Measurements from ENCODE around the gene CACNA2D3.
"Not testable (repeated sequence)": the region's sequence is repeated elsewhere in the genome, so short reads cannot be mapped to it uniquely, and the experiment has no call there.

The CACNA2D3 gene

DNA sequence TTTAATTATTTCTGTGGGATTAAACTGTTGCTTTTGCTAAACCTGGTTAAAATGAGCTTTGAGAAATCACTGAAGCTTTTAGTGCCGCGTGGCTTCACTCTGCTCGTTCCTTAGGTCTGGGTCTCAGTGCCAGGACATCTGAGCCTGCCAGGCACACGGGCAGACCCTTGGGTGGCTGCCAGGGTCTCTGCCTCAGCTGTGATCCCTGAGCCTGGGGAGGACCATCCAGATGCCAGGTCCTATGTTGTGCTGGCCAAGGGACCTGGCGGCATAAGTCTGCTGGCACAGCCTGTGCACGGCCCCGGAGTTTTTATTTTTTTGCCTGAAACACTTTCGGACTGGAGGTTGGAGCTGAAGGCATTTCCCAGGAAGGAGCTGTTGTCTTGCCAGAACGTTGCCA lies 477.4 kb downstream of the CACNA2D3 start:
- no peak for DNase-seq

DNA sequence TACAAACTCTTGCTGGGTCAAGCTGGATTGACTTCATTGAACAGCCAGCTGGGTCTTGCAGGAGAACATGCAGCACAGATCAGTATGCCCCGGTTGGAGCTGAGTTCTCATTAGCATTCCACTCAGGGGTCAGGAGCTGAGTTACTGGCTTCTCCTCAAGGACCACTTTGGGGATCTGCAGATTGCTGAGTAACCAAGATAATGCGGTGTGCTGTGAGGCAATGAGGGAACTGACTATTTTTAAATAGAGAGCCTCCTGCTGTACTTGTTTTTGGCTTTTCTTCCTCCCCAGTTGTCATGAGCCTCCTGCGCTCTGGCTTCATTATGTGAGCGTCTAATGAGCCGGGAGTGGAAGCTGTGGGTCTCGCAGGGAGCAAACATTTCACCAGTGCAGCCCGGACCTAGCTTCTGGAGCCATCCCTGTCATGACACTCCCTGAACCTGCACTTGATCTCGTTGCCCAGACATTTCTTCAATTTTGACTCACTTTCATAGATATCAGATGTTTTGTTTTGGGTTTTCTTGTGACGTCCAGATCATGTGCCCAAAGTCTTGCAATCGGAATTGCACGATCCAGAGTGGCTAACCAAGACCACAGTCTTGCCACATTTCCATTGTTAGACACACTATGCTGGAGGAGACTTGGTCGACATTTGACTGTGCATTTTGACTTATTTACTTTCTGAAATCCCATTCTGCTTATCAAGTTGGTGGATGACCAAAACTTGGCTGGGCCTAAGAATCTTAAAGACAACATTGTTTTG lies 478.3 kb downstream of the CACNA2D3 start:
- DNase-seq = no peak

DNA sequence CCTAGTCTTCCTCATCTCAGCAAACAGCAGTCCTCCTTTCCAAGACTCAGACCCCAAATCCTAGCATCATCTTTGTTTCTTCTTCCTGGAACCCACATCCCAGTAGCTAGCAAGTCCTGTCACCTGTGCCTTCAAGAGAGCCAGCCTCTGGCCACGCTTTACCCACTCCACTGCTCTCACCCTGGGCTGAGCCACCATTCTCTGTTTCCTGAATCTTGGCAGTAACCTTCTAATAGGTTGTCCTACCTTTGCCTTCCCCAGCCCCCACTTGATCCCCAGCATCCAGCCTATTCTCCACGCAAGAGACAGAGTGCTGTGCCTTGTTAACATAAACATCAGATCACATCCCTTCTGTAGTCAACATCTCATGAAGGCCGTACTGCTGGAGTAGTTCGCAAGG lies 482.1 kb downstream of the CACNA2D3 start:
- no peak for DNase-seq

DNA sequence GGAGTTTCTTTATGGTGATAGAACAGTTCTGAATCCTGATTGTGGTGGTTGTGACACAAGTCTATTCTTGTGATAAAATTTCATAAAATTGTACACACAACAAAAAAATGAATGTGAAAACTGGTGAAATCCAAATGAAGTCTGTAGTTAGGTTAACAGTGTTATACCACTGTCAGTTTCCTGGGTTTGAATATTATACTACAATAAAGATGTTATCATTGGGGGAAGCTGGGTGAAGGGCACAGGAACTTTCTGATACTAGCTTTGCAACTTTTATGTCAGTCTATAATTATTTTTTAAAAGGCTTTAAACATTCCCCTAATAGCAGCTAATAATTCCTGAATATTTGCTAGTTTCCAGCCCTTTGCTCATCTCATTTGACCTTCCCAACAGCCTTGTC lies 485.7 kb downstream of the CACNA2D3 start:
- DNase-seq = no peak

DNA sequence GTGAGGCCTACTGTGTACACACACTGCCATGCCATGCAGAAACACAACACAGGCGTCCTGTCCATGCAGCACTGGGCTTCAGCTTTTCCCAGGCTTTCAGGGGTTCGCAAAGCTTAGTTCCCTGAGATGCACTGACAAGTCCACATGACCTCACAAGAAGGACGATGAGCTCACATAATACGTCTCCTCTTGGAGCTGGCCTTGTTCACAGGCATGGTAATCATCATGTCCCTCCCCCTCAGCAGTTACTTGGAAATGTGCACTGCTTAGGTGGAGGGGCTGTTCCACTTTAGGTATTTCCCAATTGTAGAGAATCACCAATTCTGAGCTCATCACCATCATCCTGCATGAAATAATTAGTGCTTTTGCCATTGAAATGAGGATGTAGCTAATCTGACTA lies 496.7 kb downstream of the CACNA2D3 start:
- DNase-seq = no peak

DNA sequence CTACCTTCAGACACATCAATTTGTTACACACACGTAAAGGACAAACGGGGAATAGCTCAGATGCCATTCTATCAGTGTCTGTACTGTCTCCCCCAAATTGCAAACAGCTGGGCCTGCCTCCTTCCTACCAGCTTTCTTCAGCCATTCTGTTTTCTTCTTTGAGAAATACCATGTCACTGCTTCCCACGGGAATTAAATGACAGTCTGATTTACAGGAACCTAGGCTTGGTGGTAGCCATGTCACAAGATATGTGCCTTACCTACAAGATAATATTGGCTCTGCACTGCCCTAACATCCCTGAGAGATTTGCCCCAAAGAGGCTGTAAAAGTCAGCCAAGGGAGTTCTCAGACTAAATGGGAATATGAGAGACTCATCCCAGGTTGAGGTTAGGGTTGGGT lies 497.2 kb downstream of the CACNA2D3 start:
- DNase-seq = no peak

DNA sequence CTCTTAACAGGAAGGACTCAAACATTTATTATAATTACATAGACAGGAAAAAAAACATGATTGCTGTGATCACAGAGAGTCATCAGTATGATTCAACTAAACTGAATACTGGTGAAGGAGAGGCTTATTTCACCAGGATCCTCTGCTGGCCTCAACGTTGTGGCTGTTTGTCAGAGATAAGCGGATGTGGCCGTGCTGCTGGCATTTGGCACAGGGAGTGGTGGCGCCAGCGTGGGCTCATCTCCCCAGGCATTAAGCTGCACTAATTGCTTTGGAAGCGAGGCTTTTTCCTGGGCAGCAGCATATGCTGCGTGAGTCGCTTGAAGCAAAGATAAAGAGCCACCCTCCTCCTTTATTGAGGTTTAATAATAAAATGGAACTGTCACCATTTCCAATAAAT lies 498.8 kb downstream of the CACNA2D3 start:
- DNase-seq = no peak

DNA sequence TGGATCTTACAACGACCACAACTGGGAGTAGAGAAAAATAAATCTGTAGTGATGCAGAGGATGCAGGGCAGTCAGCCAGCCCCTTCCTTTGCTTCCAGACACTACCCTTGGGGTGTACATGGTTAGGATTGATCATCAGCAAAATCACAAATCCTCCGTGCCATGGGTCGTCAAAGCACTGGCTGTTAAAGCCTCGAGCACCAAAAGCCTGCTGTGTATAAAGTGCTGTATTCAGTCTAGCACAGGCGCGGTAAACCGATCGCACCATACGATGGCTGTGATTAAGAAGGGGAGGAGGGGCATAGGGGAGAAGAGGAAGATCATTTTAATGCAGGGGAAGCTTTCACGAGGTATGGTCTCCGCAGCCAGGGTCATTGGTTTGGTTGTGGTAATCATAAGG lies 500.3 kb downstream of the CACNA2D3 start:
- no peak for DNase-seq

DNA sequence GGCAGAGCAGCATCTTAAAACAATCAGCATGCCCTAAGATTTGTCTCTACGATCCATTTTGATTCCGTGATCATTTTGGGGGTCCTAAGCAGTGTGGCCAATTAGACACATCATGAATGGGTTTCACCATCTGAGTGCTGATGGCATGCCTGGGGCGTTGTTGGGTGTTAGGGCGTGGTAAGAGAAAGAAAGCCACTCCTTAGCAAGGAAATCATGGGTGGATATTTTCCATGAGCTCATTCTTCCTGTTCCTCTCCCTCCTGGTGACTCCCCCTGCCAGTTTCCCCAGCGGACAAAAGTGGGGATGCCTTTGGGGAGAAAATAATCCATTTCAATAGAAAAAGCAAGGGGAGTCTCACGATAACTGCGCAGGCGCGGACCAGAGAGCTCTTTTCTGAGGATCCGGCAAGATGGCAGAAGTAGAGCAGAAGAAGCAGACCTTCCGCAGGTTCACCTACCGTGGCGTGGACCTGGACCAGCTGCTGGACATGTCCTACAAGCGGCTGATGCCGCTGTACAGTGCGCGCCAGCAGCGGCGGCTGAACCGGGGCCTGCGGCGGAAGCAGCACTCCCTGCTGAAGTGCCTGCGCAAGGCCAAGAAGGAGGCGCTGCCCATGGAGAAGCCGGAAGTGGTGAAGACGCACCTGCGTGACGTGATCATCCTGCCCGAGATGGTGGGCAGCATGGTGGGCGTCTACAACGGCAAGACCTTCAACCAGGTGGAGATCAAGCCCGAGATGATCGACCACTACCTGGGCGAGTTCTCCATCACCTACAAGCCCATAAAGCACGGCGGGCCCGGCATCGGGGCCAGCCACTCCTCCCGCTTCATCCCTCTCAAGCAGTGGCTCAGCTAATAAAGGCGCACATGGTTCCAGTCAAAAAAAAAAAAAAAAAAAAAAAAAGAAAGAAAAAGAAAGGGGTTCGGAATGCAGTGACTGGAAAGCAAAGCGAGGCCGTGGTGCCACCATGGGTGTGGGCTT lies 503.7 kb downstream of the CACNA2D3 start:
- no peak for DNase-seq

DNA sequence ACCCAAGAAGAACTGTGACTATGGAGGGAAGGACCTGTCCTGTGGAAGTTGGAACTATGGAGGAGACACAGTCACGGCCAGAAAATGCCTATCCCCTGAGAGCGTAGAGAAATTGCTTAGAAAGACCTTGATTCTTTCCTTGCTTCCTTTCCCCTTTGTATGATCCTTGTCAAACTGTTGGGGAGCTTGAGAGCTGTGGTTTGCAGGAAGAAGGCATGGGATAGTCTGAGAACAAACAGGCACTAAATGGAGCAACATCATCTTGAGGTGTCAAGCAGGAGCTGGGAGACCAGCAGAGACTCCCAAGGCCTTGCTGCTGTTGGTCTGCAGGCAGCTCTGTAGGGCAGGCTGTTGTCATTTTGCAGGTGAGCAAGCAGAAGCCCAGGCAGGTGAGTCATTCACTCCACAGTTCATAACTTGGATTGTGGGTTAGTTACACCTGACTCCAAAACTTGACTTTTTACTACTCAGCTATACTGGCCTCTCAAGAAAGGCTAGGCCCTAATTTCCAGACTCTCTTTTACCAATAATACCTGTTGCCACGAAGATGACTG lies 506.6 kb downstream of the CACNA2D3 start:
- no peak for DNase-seq

DNA sequence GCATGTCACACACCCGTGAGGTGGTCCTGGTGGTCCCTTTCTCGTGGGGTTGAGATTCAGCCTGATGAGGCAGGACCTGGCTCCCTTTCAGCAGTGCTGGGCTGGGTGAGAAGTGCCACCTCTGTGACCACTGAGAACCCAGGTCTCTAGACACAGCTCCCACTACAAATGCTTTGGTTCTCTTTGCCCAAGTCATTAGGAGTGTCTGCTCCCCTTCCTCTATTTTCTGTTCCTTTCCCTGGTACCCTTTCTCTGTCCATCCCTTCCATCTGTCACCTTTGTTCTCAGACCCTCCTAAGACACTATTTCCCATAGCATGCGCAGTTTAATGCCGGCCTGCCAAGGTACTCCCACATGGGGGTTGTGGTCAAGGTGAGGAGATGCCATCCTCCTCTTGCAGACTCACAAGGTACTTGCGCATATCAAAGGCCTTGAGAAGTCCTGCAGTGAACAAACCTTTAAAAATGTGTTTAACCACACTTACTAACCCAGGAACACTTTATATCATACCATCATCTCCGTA lies 507.8 kb downstream of the CACNA2D3 start:
- no peak for DNase-seq

DNA sequence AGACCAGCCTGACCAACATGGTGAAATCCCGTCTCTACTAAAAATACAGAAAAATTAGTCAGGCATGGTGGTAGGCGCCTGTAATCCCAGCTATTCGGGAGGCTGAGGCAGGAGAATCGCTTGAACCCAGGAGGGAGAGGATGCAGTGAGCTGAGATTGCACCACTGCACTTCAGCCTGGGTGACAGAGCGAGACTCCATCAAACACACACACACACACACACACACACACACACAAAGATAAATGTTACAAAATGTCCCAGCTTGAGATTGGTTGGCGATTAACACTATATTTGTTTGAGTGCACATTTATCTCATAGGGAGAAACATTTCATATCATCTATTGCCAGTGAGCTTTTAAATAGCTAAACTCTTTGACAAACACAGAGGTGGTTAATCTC lies 508.6 kb downstream of the CACNA2D3 start:
- DNase-seq = not testable (repeated sequence)

DNA sequence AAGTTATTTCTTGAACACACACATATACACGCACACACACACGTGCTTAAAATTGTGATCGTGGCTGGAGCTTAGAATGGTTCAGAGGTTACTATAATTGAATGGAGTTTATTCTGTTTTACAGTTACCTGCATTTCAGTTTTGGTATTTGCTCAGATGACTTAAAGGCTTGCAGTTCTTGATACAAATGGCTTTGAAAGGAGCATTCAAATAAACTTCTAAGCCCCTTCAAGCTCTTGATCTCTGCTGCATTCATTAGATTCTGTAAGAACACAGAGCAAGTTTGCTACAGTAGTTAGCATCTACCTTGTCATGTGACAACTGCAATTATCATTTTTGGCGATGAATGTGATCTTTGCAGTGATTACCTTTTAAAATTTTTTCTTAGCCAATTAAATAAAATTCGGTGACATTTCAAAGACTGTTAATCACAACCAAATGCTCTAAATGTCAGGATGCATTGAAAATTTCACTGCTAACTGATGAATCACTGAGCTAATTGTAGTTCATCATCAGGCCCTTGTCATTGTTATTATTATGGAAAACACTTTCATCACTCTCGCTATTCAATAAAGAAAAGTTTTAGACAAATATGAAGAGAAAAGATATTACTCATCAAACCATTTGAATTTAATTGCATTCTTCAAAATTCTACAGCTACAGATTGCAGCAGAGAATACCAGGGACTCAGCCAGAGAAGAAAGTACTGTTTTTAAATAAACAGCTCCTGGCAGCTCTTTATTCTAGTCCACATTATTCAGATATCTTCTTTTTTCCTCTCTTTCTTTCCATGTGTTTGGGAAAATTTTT lies 509.4 kb downstream of the CACNA2D3 start:
- no peak for DNase-seq

DNA sequence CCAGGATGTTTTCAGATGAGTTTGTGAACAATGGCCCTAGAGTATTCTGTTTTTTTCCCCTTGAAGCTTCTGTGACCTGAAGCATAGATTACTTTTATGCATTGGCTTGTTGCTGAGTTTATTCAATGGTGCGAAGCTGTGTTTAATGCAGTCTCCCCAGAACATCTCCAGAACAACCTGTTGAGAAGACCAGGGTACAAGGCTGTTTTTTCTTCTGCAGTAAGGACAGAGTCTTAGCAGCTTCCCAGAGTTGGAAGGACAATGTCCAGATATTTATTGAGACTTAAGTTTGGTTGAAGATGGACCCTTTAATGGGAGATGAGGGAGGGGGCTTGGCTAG lies 509.9 kb downstream of the CACNA2D3 start:
- no peak for DNase-seq

DNA sequence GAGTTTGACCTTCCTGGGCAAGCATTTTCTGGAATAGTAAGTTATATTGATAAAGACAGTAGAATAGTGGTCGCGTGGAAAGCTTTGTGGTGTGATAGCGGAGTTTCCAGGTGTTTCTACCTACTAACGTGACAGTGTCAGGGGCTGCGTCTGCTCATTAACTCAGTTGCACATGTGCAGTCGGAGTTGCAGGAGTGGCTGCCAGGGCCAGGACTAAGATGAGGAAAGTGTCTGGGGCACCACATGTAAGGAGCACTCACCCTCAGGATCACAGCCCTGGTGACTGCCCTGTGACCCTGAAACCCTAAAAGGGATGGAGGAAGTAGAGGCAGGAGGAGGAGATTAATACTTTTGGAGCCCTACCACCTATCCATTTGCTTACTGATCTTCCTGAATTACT lies 510.5 kb downstream of the CACNA2D3 start:
- no peak for DNase-seq

DNA sequence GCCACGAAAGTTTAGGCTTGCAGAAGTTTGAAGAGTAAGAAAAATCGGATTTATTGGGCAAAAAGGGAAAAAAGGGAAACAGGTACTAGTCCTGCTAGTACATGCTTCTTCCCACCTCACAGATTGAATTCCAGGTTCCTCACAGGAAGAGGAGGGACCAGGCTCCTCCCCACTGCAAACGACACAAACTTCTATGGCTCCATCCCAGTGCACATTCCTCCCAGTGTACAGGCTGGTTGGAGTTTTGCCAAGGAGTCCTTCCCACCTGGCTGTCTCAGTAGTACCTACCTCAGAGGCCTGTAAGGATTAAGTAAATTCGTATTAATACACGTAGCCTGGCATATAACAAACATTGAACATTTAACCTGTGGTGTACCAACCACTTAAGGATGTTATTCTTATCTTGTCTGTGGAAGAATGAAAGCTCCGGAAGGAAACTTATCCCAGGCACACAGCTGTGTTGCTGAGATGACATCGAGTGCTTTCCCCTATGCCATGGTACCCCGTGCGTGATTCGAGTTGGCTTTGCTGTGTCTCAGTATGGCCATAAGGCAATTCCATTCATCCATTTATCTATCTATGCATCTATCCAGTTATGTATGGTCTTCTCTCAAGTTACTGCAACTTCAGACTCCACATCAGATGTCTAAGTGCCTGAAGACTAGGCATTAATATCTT lies 511.2 kb downstream of the CACNA2D3 start:
- DNase-seq = no peak

DNA sequence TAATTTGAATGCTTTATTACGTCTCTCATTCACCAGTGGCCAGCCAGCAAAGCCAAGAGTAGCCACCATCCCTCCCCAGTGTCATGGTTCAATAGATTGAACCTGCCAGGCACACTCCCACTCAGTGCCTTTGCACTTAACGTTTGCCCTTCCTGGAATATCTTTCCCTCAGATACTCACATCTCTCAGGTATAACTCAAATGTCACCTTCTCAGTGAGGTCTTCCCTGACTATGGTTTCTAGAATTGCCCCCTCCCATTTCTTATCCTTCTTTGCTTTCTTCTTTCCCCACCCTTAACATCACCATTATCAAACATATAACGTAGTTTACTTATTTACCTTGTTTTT lies 511.7 kb downstream of the CACNA2D3 start:
- no peak for DNase-seq

DNA sequence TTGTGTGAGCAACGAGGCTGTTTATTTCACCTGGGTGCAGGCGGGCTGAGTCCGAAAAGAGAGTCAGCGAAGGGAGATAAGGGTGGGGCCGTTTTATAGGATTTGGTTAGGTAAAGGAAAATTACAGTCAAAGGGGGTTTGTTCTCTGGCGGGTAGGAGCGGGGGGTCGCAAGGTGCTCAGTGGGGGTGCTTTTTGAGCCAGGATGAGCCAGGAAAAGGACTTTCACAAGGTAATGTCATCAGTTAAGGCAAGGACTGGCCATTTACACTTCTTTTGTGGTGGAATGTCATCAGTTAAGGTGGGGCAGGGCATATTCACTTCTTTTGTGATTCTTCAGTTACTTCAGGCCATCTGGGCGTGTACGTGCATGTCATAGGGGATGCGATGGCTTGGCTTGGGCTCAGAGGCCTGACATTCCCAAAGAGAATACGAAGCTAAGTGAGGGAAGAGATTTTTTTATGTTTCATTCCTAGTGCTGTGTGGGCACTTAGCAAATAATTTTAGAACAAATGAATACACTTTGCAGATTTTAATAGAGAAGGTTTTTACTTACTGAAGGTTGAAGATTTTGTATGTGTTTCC lies 517.5 kb downstream of the CACNA2D3 start:
- DNase-seq = not testable (repeated sequence)

DNA sequence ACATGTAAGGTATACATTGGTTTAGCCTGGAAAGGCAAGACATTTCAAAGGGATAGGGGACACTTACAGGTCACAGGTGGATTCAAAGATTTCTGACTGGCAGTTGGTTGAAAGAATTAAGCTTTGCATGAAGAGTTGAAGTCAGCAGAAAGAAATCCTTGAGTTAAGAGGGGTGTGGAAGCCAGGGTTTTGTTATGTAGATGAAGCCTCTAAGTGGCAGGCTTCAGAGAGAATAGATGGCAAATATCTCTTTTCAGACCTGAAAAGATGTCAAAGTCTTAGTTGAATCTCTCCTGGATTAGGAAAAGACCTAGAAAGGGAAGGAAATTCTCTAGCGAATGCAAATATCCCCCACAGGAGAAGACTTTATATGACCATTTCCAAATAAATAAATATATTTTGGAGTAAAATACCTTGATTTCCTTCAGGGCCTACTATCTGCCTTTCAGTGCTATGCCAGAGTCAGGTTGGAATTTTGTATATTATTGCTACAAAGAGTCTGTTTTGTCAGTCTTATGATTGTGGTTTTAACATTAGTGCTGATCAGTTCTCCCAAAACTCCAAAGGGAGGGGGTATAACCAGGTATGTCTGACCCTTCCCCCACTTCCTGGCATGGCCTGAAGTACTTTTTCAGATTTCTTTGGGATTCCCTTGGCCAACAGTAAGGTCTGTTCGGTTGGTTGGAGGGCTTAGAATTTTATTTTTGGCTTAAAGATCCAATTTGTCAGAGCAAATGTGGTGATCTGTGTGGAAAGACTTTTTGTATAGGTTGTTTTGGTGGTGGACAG lies 519.1 kb downstream of the CACNA2D3 start:
- DNase-seq = no peak

DNA sequence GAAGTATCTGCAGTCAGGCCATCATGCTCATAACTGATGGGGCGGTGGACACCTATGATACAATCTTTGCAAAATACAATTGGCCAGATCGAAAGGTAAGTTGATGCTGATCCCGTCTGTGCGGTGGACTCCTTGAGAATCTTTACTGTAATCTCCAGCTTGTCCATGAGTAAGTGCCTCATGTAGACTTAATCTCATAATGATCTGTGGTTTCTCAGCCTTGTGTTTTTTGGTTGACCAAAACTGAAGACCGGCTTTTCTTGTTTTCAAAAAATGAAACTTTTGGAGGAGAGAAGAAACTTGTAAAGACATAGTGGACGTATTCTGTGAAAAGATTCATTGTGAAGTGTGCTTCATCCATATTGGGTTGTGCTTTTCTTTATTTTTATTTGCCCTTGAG lies 519.8 kb downstream of the CACNA2D3 start:
- no peak for DNase-seq

DNA sequence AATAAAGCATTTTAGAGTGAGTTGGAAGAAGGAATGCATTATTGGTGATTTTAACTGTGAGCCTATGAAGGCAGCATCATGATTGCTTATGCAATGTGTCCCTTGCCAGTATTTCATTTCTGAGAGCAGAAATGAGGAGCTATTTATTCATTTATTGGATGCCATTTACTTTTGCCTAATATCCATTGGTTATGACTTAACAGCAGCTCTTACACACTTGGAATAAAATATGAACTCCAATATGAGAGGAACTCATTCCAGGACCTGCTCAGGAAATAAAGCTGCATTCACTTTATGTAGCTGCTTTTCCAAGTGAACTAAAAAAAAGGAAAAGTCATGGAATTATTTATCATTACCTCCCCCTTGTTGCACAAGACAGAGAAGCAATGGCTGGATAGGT lies 525.4 kb downstream of the CACNA2D3 start:
- DNase-seq = no peak

Data from CD4-positive, alpha-beta T cell treated with Interleukin-17A for 4 hours (primary cell).